Activated T-cell treated with anti-CD3 and anti-CD28 coated beads for 4 hours (primary cell): Measurements from ENCODE around the gene VPS41.
"Not testable (repeated sequence)": the region's sequence is repeated elsewhere in the genome, so short reads cannot be mapped to it uniquely, and the experiment has no call there.

Source experiments
- DNase-seq: peaks from one replicate; pipeline ENCODE4 v3.0.0-alpha.2; 2020

Gene VPS41

DNA sequence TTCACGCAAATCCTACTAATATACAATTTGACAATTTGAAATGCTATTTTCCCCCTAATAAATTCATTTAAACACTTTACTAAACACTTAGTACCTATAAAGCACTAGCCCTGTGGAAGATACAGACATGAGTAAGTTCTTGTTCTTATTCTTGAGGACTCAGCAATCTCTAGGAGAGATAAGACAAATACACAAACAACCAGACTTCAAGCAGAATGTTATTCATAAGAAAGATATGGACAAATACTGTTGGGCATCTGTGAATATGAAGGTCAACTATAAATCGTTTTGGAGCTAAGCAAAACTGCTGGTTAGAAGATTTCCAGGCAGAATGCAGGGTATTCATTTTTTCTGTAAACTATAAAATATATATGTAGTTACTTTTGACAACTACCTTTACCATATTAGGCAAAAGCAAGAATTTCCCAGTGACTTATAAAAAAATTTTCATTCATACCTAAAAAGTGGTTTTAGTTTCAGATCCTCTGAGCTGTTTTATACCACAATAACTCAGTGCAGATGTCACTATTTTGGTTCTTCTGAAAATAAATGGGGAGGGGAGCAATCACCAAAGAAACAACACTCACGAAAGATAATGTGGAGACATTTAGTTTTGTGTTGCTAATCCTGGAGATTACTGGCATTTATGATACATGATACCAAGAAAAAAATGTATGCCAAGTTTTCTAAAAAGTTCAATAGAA lies 3.8 kb downstream of the VPS41 start:
- DNase-seq: no peak

DNA sequence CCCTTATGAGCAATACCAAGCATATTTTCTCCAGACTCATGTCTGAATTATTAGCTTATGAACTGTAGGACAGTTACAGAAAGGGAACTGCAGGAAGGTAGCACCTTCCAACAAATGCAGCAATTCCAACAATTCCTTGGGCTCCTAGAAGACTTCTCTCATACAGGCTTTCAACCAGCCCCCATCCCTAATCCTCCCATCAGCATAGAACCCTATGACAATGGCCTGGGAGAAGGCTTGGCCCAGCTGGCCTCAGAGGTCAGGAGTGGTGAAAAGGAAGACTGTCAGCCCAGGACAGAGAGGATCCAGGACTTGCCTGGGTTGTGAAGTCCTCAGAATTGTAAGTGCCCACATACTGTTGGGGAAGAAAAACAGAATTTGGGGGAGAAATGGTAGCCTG lies 5.9 kb downstream of the VPS41 start:
- DNase-seq: no peak

DNA sequence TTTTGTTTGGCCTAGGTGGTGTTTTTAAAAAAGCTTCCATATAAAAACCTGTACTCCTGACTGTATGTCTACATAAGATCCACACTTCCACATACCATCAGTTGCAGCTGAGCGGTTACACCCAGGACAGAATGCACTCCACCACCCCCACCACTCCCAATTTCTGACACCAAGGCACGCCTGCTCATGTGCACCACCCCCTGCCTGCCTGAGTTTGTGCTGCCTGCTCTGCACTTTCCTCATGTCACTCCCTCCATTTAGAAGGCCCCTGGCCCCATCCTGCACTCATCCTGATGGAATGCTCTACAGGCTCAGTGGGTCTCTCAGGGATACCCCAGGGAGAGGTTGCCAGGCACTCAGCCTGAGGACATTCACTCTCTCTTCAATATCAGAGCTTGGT lies 6.5 kb downstream of the VPS41 start:
- no peak for DNase-seq

DNA sequence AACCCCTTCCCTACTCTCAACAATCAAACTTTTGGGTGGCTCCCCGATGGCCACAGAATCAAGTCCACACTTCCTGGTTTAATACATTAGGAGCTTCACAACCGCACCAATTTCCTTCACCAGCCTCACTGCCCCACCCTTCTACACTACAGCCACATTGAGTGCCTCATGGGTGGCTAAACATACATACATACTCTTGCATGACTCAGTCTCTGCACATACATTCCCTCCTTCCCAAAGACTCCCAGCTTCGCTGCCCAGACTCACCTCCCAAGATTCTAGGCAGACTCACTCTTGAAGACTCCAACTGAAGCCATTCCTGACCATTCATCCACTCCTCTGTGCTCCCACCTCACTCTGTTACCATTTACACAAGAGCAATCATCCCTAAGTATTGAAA lies 15.9 kb downstream of the VPS41 start:
- no peak for DNase-seq

DNA sequence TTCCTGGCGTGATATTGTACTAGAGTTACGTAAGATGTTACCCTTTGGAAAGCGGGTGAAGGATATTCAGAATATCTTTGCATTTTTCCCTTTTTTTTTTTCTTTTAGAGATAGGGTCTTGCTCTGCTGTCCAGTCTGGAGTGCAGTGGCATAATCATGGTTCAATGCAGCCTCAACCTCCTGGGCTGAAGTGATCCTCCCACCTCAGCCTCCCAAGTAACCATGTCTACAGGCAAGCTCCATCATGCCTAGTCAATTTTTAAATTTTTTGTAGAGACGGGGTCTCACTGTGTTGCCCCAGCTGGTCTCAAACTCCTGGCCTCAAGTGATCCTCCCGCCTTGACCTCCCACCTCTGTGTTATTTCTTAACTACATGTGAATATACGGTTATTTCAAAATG lies 18.4 kb downstream of the VPS41 start:
- DNase-seq: no peak

DNA sequence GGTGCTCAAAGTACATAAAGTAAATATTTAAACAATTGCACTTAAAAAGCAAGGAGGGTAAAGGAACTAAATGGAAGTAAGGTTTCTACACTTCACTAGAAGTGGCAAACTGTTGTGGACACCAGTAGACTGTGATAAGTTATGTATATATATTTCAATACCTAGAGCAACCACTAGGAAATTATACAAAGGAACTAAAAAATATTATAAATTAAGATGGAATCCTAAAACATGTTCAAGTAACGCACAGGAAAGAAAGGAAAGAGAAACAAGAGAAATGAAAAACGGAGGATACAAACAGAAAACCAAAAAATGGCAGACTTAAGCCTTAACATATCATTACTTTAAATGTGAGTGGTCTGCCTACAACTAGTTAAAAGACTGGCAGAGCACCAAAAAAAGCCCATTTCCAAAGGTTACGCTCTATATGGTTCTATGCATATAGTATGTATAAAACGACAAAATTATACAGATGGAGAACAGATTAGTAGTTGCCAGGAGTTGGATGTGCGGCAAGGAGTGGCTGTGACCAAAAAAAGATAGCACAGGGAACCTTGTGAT lies 19.0 kb downstream of the VPS41 start:
- no peak for DNase-seq

DNA sequence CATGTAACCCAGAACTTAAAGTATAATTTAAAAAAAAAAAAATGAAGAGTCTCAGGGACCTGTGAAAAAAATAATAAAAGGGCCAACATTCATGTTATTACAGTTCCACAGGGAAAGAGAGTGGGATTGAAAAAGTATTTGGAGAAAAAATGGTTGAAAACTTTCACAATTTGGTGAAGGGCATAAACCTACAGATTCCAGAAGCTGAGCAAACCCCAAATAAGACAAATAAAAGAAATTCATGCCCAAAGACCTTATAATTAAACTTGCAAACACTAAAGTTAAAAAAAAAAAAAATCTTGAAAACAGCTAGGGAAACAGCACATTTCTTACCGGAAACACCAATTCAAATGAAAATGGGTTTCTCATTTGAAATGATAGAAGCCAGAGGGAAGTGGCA lies 19.9 kb downstream of the VPS41 start:
- no peak for DNase-seq

DNA sequence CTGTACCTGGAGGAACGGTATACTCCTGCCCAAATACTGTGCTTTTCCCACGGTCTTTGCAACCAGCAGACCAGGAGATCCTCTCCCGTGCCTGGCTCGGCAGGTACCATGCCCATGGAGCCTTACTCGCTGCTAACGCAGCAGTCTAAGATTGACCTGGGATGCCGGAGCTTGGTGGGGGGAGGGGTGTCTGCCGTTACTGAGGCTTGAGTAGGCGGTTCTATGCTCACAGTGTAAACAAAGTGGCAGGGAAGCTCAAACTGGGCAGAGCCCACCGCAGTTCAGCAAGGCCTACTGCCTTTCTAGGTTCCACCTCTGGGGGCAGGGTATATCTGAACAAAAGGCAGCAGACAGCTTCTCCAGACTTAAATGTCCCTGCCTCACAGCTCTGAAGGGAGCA lies 22.7 kb downstream of the VPS41 start:
- DNase-seq: no peak

DNA sequence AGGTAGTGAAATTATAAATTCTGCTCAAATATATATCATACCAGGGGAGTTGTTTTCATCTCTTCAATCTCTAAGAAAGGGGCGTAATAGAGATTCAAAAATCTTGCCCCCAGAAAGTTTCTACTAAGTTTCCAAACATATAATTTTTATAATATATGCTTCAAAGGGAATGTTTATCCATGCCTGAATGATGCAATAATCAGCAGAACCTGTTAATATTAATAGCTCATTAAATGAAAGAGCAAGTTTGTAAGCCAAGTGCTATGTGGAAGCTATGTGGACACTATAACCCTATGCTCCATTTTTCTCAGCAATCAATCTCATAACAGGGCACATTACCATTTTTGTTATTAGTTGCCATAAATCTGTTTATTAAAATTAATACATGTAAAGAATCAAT lies 25.3 kb downstream of the VPS41 start:
- no peak for DNase-seq

DNA sequence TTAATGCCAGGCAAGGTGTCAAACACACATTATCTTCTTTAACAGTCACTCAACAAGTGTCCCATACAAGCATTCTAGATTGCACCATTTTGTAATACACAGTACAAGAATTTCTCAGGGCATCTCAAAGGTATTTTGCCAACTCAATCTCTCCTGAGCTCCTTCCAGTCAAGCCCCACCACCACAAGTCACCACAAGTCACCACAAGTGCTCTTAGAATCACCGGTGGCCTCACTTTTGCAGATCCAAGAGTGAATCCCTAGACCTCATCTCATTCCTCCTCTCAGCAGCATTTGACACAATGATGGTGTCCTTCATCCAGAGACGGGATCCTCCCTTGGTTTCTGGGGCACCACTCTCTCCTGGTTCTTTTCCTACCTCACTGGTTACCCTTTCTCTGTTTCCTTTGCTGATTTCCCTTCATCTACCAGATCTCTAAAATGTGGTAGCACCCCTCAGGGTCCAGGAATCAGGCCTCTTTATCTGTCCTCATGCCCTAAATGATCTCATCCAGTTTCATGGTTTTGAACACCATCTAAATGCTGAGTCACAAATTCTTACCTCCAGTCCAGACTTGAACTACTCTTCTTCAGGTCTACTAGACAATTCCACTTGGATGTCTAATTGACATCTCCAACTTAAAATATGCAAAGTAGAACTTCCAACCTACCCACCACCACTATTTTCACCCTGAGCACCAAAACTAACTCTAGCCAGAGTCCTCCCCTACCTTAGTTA lies 26.9 kb downstream of the VPS41 start:
- no peak for DNase-seq

DNA sequence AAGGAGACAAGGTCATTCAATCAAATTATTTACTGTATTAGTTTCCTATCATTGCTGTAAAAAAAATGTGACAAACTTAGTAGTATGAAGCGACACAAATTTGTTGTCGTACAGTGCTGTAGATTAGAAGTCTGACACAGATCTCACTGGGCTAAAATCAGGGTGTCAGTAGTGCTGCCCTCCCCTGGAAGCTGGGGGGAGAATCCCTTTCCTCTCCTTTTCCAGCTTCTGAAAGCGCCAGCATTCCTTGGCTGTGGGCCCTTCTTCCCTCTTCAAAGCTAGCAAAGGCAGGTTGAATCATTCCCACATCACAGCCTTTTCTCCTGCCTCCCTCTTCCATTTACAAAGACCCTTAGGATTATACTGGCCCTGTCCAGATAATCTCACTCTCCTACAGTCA lies 28.0 kb downstream of the VPS41 start:
- no peak for DNase-seq

DNA sequence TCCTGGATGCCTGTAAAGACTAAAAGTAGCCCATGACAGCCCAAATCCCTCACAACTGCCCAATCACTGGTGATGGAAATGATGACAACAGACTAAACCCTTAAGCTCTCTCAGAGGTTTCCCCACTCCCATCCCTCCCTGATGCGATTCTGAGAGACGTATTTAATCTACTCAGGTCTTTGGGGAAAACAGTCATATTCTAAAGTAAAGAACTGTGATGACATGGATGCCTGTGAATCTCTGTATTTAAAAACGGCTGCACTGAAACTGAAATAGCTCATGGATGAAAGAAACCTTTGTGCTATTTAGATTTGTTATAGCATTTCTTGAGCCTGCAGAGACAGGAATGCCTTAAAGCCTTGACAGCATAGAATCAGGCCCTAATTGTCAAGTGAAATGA lies 28.5 kb downstream of the VPS41 start:
- DNase-seq: no peak

DNA sequence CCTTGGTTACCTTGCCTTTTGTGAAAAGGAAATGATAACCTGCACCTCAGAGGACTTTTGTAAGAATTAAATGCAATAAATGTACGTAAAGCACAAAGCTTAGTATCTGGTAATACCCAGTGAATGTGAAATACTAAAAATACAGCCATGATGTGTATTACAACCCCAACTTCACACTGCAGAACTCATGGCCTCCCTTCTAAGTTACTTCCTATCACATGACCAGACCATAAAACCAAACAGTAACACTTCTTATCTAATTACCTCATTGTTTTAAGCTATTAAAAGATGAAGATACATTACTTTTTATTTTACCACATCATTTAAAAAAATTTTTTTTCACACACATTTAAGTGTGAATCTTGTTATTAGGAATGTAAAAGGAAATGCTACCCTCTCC lies 29.0 kb downstream of the VPS41 start:
- DNase-seq: no peak

DNA sequence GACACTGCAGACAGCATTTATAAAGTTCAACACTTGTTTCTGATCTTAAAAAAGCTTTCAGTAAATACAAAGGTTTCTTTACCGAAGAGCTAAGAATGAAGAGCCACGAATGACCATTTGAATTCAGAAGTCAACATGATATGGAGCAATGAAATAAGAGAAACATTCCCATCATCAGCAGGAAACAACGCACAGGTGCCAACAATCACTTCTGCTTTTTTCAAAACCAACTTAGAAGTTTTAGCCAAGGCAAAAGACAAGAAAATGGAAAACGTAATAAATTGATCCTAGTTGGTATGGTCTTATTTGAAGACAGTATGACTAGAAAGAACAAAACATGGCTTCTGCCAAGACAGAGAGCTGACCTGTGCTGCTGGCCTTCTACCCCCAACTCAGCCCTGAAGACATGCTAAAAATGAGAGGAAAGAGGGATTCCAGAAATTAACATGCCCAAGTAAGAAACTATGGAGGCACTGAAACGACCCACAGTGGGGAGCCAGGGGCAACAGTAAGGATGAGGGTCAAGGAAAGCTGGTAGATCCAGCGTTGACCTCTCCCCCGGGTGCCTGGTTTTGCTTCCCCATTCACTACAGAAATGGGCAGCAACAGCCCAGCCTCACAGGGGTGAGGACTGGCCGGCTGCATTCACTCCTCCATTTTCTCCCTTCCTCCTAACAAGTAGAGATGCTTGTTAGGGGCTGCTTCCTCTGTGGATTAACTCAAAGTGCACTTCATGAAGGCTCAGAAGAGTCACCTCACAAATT lies 30.1 kb downstream of the VPS41 start:
- no peak for DNase-seq

DNA sequence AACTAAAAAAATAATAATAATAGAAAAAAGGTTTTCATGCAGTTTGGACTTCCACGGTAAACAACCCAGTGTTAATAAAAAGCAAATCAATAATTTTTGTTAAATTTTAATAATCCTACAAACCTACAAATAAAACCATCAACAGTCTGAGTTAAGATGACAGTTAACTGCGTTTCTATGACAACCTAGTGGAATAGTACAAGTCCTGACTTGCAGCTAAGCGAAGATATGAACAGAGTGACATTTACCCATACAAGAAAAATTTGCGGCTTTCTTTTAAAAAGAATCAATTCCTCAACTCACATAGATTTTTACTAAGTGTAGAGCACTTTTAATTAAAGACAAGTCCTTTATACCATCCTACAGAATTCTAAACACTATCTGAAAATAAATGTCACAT lies 35.6 kb downstream of the VPS41 start:
- DNase-seq: no peak

DNA sequence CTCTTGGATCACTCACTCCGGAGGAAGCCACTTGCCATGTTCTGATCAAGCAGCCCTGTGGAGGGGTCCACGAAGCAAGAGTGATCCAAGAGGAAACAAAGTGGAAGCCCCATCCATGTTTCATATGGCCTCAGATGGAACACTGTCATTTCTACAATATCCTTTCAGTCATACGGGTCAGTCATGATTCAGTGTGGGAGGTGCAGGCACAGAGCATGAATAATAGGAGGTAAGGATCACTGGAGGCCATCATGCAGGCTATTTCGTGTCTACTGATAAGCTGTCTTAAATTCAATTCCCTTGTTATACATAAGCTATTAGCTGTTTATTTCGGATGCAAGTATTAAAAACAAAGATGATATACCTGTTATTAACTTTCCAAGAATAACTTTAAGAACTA lies 36.8 kb downstream of the VPS41 start:
- DNase-seq: no peak

DNA sequence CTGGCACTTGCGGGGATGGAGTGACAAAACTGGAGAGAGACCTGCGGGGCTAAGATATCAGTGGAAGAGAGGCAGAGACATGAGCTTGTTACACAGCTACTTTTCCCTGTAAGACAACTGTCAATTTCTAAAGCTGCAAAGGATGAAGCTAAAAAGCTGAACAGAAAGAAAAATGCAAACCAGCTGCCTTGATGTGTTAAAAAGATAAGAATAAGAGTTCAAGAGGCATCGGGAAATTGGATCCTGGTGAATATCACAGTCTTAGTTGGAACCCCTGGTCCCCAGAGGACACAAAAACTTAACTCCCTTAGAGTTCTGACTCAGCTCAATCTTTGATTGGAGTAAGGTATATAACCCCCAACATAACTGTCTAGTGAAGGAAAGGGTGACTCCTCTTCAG lies 38.8 kb downstream of the VPS41 start:
- no peak for DNase-seq

DNA sequence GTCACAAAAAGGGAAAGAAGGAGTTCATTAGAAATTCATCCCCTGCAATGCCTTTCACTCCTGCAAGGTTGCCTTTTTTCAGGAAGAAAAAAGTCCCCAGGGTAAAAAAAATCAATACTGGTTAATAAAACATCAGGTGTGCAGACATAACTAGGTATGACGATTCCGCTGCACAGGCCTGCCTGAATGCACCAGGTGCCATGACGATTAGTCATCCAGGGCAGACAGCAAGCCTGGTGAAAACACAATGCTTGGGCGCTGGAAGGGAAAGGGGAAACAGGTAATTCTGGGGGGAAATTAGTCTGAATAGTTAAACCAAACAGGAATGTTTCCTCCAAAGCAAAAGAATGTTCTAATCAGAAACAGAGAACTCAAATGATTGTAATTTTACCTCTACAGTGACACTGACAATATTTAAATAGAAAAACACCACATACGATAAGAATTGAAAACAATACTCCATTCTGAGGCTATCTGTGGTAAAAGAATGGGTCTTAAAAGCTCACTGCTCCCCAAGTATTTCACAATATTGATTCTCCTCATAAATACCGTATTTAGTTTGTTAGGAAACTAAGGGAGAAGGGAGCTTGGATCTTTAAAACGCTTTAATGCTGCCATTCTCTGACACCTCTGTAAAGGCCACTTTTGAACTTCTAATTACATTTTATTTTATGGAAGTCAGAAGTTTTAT lies 45.2 kb downstream of the VPS41 start:
- no peak for DNase-seq

DNA sequence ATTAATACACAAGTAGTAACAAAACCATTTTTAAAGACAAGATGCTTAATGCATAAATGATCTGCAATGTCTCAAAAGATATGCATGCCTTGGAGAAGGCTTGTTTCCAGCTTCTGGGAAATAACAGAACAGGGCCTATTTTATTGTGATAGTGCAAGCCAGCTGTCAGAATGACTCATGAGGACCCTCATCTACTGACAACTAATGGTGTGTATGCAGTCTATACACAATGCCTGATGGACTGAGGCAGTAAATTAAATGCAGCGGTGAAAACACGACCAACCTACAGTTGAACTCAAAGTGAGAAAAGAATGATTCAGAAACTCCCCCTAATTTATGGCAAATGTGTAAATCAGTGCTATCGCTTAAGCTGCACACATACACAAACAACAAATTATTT lies 46.3 kb downstream of the VPS41 start:
- DNase-seq: no peak

DNA sequence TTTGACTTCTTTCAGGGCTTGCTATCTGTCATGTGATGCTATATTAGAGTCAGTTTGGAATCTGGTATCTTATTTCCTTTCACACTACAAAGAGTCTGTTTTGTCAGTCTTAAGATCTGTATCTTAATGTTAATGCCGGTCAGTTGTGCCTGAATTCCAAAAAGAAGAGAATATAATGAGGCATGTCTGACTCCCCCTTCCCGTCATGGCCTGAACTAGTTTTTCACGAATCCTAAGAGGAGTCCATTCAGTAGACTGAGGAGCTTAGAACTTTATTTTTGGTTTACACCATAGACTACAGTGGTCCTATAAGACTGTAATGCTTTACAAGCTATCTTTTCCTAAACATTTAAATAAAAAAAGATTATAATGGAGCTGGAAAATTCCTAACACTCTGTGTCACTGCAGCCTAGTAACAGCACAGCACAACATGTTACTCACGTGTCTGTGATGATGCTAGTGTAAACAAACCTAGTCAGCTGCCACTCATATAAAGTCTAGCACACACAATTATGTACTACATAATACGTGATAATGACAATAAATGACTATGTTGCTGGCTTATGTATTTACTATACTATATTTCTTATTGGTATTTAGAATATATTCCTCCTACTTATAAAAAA lies 50.6 kb downstream of the VPS41 start:
- no peak for DNase-seq

DNA sequence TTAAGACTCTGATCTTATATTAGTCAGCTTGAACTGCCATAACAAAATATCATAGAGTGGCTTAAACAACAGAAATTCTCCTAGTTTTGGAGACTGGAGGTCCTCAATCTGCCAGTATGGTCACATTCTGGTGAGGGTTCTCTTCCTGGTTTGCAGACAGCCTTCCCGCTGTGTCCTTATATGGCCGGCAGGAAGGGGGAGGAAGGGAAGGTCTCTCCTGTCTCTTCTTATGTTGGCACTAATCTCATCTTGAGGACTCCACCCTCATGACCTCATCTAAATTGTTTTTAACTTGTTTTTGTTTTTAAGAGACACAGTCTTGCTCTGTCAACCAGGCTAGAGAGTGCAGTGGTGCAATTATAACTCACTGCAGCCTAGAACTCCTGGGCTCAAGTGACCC lies 53.1 kb downstream of the VPS41 start:
- DNase-seq: no peak

DNA sequence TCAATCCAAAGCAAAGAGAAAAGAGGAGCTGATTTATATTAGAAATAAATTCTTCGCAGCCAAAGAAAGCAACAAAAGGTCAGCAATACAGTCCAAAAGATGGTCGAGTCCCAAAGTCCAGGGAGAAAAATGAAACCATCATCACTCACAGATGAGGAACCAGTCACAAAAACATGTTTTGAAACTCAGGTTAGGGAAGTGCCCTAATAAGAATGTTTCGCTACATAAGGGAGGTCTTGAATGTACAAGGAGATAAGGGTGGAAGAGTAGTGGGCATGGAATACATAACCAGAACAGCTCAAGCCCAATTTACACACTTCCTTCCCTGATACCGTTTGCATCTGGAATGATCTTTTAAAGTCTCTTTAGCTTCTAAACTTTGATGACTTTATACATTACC lies 53.6 kb downstream of the VPS41 start:
- DNase-seq: no peak

DNA sequence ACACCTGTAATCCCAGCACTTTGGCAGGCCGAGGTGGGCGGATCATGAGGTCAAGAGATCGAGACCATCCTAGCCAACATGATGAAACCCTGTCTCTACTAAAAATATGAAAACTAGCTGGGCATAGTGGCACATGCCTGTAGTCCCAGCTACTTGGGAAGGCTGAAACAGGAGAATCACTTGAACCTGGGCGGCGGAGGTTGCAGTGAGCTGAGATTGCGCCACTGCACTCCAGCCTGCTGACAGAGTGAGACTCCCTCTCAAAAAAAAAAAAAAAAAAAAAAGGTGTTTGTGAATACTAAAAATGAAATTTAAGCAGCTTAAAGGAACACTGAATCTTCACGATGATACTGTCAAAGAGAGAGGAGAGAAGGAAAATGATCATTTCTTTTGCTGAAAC lies 54.0 kb downstream of the VPS41 start:
- not testable (repeated sequence) for DNase-seq
